H1 (cell line): ENCODE data around the gene RNF146.

ENCODE experiments used
- BACH1 ChIP-seq: IDR thresholded peaks from 2 replicates; pipeline ENCODE4 v1.6.1; 2012; ENCODE audit warnings: low read length, improper control_type of control experiment
- CTCF ChIP-seq, 3 experiments: IDR thresholded peaks; 1 replicate in 2 of 3; 2 replicates in 1 of 3; pipeline versions ENCODE4 v1.5.1 to v1.6.1; 2011; ENCODE audit warnings: low read length in 3 of 3, mild to moderate bottlenecking in 3 of 3, inconsistent platforms in 2 of 3, low read depth in 1 of 3, moderate library complexity in 1 of 3; ENCODE audit not compliant: insufficient read depth in 1 of 3; ENCODE audit errors: control extremely low read depth in 1 of 3
- FOSL1 ChIP-seq: IDR thresholded peaks from 2 replicates; pipeline ENCODE4 v1.6.1; 2011; ENCODE audit warnings: mild to moderate bottlenecking, low read depth, low read length, moderate library complexity; ENCODE audit not compliant: insufficient read depth
- JUND ChIP-seq: IDR thresholded peaks from 2 replicates; pipeline ENCODE4 v1.6.1; 2011; ENCODE audit warnings: mild to moderate bottlenecking, improper control_type of control experiment, low read length
- POLR2AphosphoS5 ChIP-seq: IDR thresholded peaks from 2 replicates; pipeline ENCODE4 v1.6.1; 2011; ENCODE audit warnings: low read depth, low read length
- SIN3A ChIP-seq, 2 experiments: IDR thresholded peaks in 1 of 2; conservative IDR thresholded peaks in 1 of 2; 2 replicates each; pipeline ENCODE4 v1.6.1; 2011 to 2012; ENCODE audit warnings: low read length in 2 of 2, improper control_type of control experiment in 1 of 2, low read depth in 1 of 2, mild to moderate bottlenecking in 1 of 2
- SP1 ChIP-seq: IDR thresholded peaks from 2 replicates; pipeline ENCODE4 v1.6.1; 2011; ENCODE audit warnings: low read depth, low read length
- USF2 ChIP-seq: IDR thresholded peaks from 2 replicates; pipeline ENCODE4 v1.6.1; 2011; ENCODE audit warnings: low read length, improper control_type of control experiment
- ZNF274 ChIP-seq: IDR thresholded peaks from 2 replicates; pipeline ENCODE4 v1.7.0; 2012; ENCODE audit warnings: low read length, borderline replicate concordance; ENCODE audit errors: extremely low read depth

- TF ChIP-seq SP1 (no peak), USF2 (no peak), CTCF (IDR thresholded peaks at IDR 0.05; ENCODE audit: control extremely low read depth in 1 of 3, insufficient read depth in 1 of 3, low read depth in 1 of 3, low read length in 3 of 3) (no peak), BACH1 (no peak), JUND (no peak), POLR2AphosphoS5 (no peak), FOSL1 (no peak), ZNF274 (no peak), SIN3A (conservative IDR thresholded peaks at IDR 0.05 in 1 of 2, IDR thresholded peaks at IDR 0.05 in 1 of 2; ENCODE audit: low read depth in 1 of 2, low read length in 2 of 2) (no peak)
These were observed 9.7 kb downstream of the RNF146 start for GRCh38 chr6:127276331-127276730.
